Natural killer cell (primary cell): Measurements from ENCODE around the gene RIMBP2. TPM values are rescaled to one million over a fixed set of nuclear protein-coding genes. Genes with fewer than 3 reads are reported as not detected.

Experiments used
- ATAC-seq, 3 donors: fragments of 150-1000 bp in 2 of 3; fragments of 200-7000 bp in 1 of 3; cut with Tn5 transposase; 1 replicate in 1 of 3; 2 replicates in 2 of 3; pipeline ENCODE4 v1.10.0; 2021; ENCODE audit warnings: mild to moderate bottlenecking in 2 of 3, moderate library complexity in 2 of 3
- DNase-seq, 2 donors: peaks; one replicate each; pipeline versions ENCODE4 v3.0.0 to v3.0.0-alpha.2; 2013 to 2021; ENCODE audit warnings: mixed read lengths in 1 of 2
- H3K27ac ChIP-seq: one replicate; pipeline ENCODE4 v1.5.1; 2013; ENCODE audit warnings: mild to moderate bottlenecking, low read length
- H3K27me3 ChIP-seq: one replicate; pipeline ENCODE4 v1.6.1; 2013; ENCODE audit warnings: low read length; ENCODE audit not compliant: control insufficient read depth, insufficient read depth
- H3K36me3 ChIP-seq: one replicate; pipeline ENCODE4 v1.6.1; 2013; ENCODE audit warnings: low read length; ENCODE audit not compliant: control insufficient read depth, insufficient read depth
- H3K4me1 ChIP-seq: one replicate; pipeline ENCODE4 v1.6.1; 2013; ENCODE audit warnings: low read length; ENCODE audit not compliant: control insufficient read depth, insufficient read depth
- H3K4me3 ChIP-seq: one replicate; pipeline ENCODE4 v1.5.1; 2013; ENCODE audit warnings: low read length
- H3K9me3 ChIP-seq: one replicate; pipeline ENCODE4 v1.6.1; 2013; ENCODE audit warnings: low read length; ENCODE audit not compliant: control insufficient read depth, insufficient read depth
- H3K27ac Mint-ChIP-seq, 2 donors: one replicate each; pipeline ENCODE4 v1.8.0; 2022; ENCODE audit warnings: mild to moderate bottlenecking in 2 of 2, mixed read lengths in 2 of 2, moderate library complexity in 1 of 2
- H3K27me3 Mint-ChIP-seq, 2 donors: one replicate each; pipeline ENCODE4 v1.8.0; 2022; ENCODE audit warnings: low read depth in 2 of 2, mixed read lengths in 2 of 2
- H3K36me3 Mint-ChIP-seq: one replicate; pipeline ENCODE4 v1.8.0; 2022; ENCODE audit warnings: mixed read lengths
- H3K4me1 Mint-ChIP-seq, 2 donors: one replicate each; pipeline ENCODE4 v1.8.0; 2022; ENCODE audit warnings: mixed read lengths in 2 of 2
- H3K4me3 Mint-ChIP-seq: one replicate; pipeline ENCODE4 v1.8.0; 2022; ENCODE audit warnings: mild to moderate bottlenecking, moderate library complexity, mixed read lengths
- H3K9me3 Mint-ChIP-seq, 2 donors: one replicate each; pipeline ENCODE4 v1.8.0; 2022; ENCODE audit warnings: mixed read lengths in 2 of 2
- CTCF ChIP-seq: fragments of 200-600 bp; IDR thresholded peaks from one replicate; pipeline ENCODE4 v1.8.0; 2022; ENCODE audit warnings: antibody characterized with exemption
- WGBS: methylation state at CpG from one replicate; pipeline ENCODE4 v1.1.7; 2013; ENCODE audit warnings: missing lambda C conversion rate; ENCODE audit not compliant: insufficient coverage; 5-methylcytosine and 5-hydroxymethylcytosine counted together
- intact Hi-C: fragments of 100-400 bp; cut with micrococcal nuclease; formaldehyde crosslinking; loops from one replicate; pipeline ENCODE4 v1.14.2; 2022
- total RNA-seq, 4 donors: library from RNA; stranded (reverse); fragments of 120-200 nt in 1 of 4; gene quantifications; one replicate each; pipeline versions ENCODE4 v1.2.3 to v1.2.4, GENCODE V29; 2013 to 2022

RIMBP2 gene
- total RNA-seq, 3 donors from 2014 or later (not counting 1 experiment from before 2014, with no cell fraction given) = not detected

DNA sequence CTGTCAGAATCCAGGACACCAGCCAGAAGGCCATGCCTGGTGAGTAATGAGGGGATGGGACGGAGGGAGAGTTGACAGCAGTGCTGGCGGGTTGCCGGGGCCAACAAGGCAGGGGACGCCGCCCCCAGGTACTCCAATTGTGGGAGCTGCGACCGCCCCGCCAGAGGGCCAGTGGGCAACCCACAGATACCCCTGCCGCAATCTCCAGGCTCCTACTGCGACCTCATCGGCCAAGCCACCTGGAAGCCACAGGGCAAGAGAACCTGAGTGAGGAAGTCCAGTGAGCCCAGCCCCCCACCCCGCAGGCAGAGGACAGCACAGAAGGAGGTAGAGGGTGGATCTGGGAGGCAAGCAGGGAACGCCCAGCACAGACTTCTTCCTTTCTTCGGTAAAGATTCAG is 103.0 kb downstream of the RIMBP2 start:
- TF ChIP-seq CTCF = no peak
- WGBS = 90% methylated on average over 14 of the region's 14 CpGs
- no peaks in the 10 kb centered on the region for H3K27me3 Mint-ChIP-seq
- no peaks in the 10 kb centered on the region for H3K4me1 Mint-ChIP-seq
- ATAC-seq = no peak
- intact Hi-C loops = no loop called here
- Histone ChIP-seq H3K9me3 (no peaks in the 10 kb centered on the region), H3K27me3 (no peaks in the 10 kb centered on the region), H3K27ac (no peak overlapping the region), H3K36me3 (no peaks in the 10 kb centered on the region), H3K4me1 (no peaks in the 10 kb centered on the region), H3K4me3 (no peak overlapping the region)
- DNase-seq = no peak
- H3K4me3 Mint-ChIP-seq = no peak overlapping the region
- H3K9me3 Mint-ChIP-seq = no peaks in the 10 kb centered on the region
- H3K36me3 Mint-ChIP-seq = no peaks in the 10 kb centered on the region
- no peak overlapping the region for H3K27ac Mint-ChIP-seq

- H3K36me3 Mint-ChIP-seq = no peaks in the 10 kb centered on the region
- no peak for DNase-seq
- no peaks in the 10 kb centered on the region for H3K36me3 ChIP-seq
- TF ChIP-seq CTCF = no peak
- H3K4me1 Mint-ChIP-seq = no peaks in the 10 kb centered on the region
- no peak overlapping the region for H3K4me3 Mint-ChIP-seq
- no peak overlapping the region for H3K27ac ChIP-seq
- H3K27me3 ChIP-seq = no peaks in the 10 kb centered on the region
- no peak overlapping the region for H3K4me3 ChIP-seq
- no peaks in the 10 kb centered on the region for H3K27me3 Mint-ChIP-seq
- intact Hi-C loops = no loop called here
- H3K9me3 ChIP-seq = no peaks in the 10 kb centered on the region
- no peak overlapping the region for H3K27ac Mint-ChIP-seq
- H3K9me3 Mint-ChIP-seq = no peaks in the 10 kb centered on the region
- no peaks in the 10 kb centered on the region for H3K4me1 ChIP-seq
- no peak for ATAC-seq
- 89% methylated on average over 39 of the region's 39 CpGs for WGBS
Measured at GRCh38 chr12:130611026-130611905, 104.8 kb downstream of the RIMBP2 start.

- intact Hi-C loops = no loop called here
- TF ChIP-seq CTCF = no peak
- Mint-ChIP-seq H3K27ac (no peak overlapping the region), H3K36me3 (no peaks in the 10 kb centered on the region), H3K27me3 (no peaks in the 10 kb centered on the region), H3K9me3 (no peaks in the 10 kb centered on the region), H3K4me1 (no peaks in the 10 kb centered on the region), H3K4me3 (no peak overlapping the region)
- Histone ChIP-seq H3K36me3 (no peaks in the 10 kb centered on the region), H3K27me3 (no peaks in the 10 kb centered on the region), H3K4me1 (no peaks in the 10 kb centered on the region), H3K4me3 (no peak overlapping the region), H3K9me3 (no peaks in the 10 kb centered on the region), H3K27ac (no peak overlapping the region)
- ATAC-seq (no peak), DNase-seq (no peak)
- 81% methylated on average over 11 of the region's 11 CpGs for WGBS
Measured at GRCh38 chr12:130609966-130610365, 106.1 kb downstream of the RIMBP2 start.

DNA sequence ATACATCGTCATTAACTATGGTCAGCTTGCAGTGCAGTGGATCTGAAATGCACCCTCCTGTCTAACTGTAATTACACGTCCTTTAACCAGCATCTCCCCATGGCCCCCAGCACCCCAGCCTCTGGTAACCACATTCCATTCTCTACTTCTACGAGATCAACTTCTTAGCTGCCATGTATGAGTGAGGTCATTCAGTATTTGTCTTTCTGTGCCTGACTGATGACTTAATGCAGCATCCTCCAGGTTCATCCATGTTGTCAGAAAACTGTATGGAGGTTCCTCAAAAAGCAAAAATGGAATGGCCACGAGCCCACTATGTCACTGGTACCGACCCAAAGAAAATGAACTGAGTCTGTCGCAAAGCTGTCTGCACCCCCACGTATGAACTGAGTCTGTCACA is 107.3 kb downstream of the RIMBP2 start:
- H3K4me3 ChIP-seq = no peak overlapping the region
- WGBS = 86% methylated on average over 7 of the region's 7 CpGs
- no peaks in the 10 kb centered on the region for H3K9me3 Mint-ChIP-seq
- intact Hi-C loops = no loop called here
- no peaks in the 10 kb centered on the region for H3K27me3 ChIP-seq
- no peak for DNase-seq
- H3K9me3 ChIP-seq = no peaks in the 10 kb centered on the region
- H3K27ac ChIP-seq = no peak overlapping the region
- no peaks in the 10 kb centered on the region for H3K36me3 ChIP-seq
- no peaks in the 10 kb centered on the region for H3K27me3 Mint-ChIP-seq
- ATAC-seq = no peak
- H3K4me3 Mint-ChIP-seq = no peak overlapping the region
- H3K4me1 ChIP-seq = no peaks in the 10 kb centered on the region
- TF ChIP-seq CTCF = no peak
- no peaks in the 10 kb centered on the region for H3K4me1 Mint-ChIP-seq
- H3K36me3 Mint-ChIP-seq = no peaks in the 10 kb centered on the region
- no peak overlapping the region for H3K27ac Mint-ChIP-seq
